Hepatic stellate cell (primary cell): Measurements from ENCODE around the gene ST6GALNAC3.
"Not testable (repeated sequence)": the region's sequence is repeated elsewhere in the genome, so short reads cannot be mapped to it uniquely, and the experiment has no call there.

ENCODE experiments used
- DNase-seq: peaks from one replicate; pipeline ENCODE4 v3.0.0; 2011; ENCODE audit warnings: low spot score

ST6GALNAC3 gene

DNA sequence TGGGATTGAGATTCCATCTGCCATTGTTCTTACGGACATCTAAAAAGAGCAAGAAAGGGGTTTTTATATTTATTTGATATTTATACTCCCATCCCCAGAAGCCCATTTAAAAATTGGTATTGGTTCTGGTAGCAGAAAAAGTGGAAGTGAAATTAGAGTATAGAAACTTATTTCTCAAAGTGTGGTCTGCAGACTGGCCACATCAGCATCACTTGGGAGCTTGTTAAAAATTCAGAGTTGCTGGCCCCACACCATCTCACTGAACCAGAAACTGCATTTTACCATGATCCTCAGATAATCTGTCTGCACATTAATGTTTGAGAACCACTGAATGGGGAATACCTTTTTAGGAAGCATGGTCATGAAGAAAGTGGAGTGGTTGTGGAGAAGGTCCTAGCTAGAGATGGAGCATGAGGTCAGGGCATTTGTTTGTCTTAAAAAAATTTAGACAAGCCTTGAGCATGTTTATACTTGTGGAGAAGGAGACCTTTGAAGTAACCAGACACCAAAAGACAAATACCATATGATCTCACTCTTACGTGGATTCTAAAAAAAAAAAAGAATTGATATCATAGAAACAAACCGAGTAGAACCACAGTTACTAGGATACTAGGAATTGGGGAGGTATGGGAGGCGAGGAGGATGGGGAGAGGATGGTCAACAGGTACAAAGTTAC, 116.3 kb downstream of the ST6GALNAC3 start:
- no peak for DNase-seq

- DNase-seq: no peak
Observed at GRCh38 chr1:76191561-76191960, 117.0 kb downstream of the ST6GALNAC3 start.

- no peak for DNase-seq
Observed at GRCh38 chr1:76198452-76198851, 123.9 kb downstream of the ST6GALNAC3 start.

- DNase-seq: no peak
Observed at GRCh38 chr1:76202670-76203069, 128.1 kb downstream of the ST6GALNAC3 start.

GRCh38 chr1:76203127-76203526, 128.6 kb downstream of the ST6GALNAC3 start:
- no peak for DNase-seq

DNA sequence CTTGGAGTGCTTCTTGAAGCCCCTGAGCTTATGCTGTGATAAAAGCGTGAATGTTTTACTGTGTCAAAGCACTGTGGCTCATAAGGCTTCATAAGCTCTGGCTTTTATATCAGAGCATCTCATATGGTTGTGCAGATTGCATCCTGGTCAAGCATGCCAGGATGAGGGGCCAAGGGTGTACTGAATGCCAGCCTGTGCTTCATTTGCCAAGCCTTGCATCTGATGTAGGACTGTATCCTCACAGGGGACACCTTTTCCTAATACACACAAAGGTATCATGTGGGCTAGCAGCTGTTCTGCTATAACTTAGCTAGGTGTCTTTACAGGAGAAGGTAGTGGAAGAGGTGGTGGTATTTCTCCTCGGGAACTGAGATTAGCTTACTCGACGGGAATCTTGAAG, 134.7 kb downstream of the ST6GALNAC3 start:
- no peak for DNase-seq

DNA sequence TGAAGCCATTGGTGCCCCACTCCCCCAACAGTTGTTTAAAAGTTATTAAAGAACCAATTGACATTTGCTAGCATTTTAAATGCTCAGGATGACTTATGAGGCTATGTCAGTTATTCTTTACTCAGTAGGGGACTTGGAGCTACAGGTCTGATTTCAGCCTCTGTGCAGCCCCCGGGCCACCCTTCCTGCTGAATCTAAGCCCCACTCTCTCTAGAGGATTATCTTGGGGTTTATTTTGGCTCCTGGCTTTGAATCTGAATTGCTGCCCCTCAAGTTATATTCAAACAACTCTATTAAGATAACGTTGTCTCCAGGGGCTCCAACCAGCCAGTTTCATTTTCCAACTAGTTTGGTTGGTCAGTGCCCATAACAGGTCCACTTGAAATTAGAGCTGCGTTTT, 135.1 kb downstream of the ST6GALNAC3 start:
- DNase-seq: no peak

DNA sequence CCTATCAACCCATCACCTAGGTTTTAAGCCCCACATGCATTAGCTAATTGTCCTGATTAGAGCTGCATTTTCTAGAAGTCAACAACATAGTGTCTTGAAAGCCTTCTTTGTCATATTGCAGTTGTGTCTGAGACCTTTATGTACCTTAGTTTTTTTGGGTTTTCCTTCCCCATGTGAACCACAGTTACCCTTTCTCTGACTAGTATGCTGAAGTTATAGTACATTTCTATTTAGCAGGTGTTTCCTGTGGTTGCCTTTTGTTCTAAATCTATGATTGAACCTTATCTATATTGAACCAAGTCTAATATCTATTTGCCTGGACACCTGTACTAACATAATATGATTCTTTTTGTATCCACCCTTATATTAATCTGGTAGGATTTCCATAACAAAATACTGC, 135.6 kb downstream of the ST6GALNAC3 start:
- DNase-seq: no peak

DNA sequence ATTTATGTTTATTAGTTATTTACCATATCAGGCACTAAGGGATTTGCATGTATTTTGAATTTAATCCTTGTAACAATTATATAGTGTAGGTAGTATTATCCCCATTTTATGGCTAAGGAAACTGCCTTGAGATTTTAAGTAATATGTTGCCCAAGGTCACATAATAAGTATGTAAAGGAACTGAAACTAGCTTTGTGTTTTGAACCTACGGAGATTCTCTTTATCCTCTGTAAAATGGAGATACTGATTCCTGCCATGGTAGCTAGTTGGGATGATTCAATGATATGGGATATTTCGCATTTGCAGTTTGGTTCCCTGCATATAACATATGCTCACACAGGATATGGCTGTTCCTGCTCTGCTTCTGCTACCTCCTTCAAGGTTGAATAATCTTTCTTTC, 144.3 kb downstream of the ST6GALNAC3 start:
- DNase-seq: no peak

DNA sequence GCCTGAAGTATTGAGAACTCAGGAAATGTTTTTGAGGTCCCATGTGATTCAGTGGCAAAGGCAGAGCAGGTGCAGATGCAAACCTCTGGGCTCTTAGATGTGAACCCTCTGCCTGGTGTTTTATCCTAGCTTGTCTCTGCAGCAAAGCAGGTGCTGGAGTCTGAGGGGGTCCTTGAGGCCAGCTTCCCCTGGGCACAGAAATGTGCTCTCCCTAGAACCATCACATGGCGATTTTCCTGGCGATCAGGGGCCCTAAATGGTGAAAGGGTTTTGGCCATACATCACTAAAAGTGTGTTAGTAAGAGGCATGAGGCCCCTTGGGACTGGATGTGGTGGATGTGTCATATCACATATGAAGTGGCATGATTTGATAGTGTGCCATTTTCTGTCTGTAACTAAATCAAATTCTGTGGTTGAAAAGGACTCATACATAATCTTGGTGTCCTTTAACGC, 144.8 kb downstream of the ST6GALNAC3 start:
- no peak for DNase-seq

DNA sequence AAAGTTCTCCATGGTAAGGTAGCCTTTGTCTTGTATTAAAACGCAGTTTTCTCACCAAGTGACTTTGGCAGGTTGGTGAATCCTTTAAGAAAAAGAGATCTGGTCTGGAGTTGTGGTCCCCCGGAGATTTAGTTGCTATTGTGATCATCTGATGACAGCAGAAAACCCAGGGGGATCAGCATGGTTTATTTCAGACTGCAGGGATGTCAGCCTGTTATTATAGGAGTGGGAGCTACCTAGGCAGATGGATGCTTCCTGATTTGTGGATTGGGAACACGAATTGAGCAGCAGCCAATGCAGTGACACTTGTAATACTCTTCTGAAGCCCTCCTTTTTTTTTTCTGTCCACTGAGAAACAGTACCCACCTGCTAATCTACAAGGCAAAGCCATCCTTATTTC, 150.2 kb downstream of the ST6GALNAC3 start:
- no peak for DNase-seq

- no peak for DNase-seq
Observed at GRCh38 chr1:76225526-76225925, 151.0 kb downstream of the ST6GALNAC3 start.

DNA sequence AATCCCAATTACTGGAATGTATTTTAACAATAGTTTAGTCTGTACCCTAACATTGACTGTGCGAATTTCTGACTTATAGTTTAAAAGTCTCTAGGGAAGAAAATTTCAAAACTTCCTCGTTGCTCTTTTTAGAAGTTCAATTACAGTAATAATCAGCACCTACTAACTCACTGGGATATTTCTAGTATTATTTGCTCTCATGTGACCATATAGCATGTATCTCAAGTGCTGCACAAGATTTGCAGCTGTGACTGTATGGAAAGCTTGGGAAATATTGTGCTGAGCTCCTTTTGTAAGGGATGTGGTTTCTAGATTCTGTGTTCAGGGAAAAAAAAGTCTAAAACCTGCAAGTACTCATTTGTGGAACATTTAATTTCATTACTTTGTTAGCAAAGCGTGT, 153.1 kb downstream of the ST6GALNAC3 start:
- no peak for DNase-seq

DNA sequence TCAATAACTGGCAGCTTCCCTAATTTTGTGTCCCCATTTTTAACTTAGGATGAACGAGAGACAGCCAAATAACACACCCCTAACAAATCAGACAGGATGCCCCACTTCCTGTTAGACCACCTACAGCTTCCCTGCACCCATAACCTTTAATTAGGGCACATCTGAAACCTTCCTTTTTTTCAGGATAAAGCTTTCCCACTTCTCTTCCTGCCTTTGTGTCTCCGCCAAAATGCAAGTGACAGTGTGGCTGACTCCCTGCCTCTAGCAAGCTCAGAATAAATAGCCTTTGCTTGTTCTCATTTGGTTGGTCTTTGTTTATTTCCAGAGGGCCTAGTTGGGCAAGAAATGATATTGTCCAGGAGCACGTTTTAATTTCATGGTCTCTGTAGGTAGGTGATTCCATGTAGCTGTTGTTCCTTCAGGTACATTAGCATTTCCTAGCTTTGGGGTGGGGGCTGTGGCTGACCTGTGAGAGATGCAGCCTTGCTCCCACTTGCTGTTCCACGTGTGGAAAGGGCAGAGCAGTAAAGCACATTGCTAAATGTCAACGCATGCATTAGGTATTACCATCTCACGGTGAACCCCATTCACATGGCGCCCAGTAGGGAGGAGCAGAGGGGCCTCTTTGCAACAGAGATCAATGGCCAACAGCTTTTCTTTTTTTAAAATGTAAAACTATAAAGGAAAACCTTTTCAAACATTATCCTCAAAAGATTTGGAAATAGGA, 154.9 kb downstream of the ST6GALNAC3 start:
- DNase-seq: no peak

DNA sequence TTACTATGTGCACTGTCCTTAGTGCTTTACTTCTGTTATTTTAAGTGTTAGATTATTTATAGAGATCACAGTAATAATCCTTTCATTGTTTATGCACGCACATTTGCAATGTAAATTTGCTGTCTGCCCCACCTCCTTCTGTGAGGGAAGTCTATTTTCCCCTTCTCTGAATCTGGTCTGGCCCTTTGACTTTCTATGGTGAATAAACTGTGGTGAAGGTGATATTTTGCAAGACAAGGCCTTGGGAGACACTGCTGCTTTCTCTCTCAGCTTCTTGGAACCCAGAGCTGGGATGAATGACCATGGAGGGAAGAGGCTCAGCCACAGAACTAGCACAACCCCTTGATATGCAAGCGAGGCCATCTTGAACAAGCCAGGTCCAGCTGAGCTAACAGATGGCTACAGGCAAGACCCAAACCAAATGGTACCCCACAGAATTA, 156.3 kb downstream of the ST6GALNAC3 start:
- no peak for DNase-seq

- DNase-seq: no peak
Observed at GRCh38 chr1:76231320-76231719, 156.8 kb downstream of the ST6GALNAC3 start.

DNA sequence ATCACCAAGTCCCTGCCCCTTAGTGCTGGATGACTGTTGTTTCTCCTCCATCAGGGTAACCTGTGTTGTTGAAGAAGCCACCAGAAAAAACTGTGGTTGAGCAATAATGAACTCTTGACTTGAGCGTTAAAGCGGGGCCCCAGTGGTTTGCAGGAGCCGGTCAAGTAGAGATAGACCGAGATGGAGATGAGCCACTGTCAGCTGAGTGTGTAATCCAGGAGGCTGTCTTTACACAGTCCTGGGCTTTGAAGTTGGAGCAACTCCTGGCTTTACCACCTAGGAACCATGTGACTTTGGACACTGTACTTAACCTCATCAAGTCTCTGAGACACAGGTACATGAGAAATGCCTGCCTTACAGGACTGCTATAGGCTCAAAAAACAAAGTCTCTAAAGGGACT, 158.1 kb downstream of the ST6GALNAC3 start:
- no peak for DNase-seq

GRCh38 chr1:76234061-76234460, 159.5 kb downstream of the ST6GALNAC3 start:
- DNase-seq: no peak

DNA sequence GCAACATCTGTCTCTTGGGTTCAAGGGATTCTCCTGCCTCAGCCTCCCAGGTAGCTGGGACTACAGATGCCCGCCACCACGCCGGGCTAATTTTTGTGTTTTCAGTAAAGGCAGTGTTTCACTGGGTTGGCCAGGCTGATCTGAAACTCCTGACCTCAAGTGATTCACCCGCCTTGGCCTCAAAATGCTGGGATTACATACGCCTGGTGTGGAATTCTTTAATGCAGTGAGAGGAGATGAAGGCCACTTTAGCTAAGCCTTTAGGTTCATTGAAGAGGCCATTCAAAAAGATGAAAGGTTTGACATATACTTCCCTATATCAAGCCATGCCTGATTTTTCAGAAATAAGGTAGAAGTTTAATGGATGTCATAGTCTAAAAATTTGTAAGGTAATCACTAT, 162.7 kb downstream of the ST6GALNAC3 start:
- no peak for DNase-seq

DNA sequence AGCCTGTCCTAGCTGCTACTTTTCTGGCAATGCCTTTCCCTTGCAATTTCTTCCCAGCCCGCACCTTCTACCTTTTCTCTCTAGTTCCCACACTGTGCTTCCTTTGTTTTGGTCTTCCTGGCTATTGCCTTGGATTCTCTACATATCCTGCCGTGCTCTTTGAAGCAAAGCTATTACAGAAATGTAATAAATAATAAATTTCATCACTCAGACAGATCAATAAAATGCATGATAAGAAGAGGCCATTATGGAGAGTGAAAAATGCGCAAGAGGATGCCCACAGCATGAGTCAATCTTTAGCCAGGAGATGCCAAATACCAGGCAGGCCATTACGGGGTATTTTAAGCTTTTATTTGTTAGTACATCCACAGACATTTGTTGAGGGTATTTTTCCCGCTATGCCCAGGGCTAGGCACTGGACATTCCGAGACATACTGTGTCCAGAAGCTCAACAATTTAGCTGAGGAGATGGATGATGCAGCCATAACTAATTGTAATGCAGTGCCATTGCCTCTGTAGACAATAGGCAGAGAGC, 163.6 kb downstream of the ST6GALNAC3 start:
- DNase-seq: no peak

- DNase-seq: no peak
Observed at GRCh38 chr1:76239470-76239918, 164.9 kb downstream of the ST6GALNAC3 start.

DNA sequence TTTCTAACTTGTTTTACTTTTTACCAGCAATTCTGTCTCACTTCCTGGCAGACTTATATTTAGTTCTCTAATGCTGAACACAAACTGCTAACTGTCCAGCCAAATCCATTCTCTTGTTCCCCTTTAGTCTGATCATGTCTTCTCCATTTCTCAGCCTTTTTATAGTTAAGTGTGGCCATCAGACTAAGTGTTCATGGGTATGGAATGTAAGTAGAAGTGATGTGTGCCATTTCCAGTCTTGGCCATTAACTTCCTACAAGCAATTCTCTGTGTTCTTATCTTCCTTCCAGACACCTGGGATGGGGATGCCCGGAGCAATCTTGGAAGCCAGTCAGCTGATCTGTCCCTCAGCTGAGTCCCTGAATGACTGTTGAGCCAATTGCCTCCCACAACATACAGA, 165.8 kb downstream of the ST6GALNAC3 start:
- DNase-seq: no peak

DNA sequence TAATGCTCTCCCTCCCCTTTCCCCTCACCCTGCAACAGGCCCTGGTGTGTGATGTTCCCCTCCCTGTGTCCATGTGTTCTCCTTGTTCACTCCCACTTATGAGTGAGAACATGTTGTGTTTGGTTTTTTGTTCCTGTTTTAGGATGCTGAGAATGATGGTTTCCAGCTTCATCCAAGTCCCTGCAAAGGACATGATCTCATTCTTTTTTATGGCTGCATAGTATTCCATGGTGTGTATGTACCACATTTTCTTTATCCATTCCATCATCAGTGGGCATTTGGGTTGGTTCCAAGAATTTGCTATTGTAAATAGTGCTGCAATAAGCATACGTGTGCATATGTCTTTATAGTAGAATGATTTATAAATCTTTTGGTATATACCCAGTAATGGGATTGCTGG, 168.0 kb downstream of the ST6GALNAC3 start:
- DNase-seq: not testable (repeated sequence)
